ENCODE measurements around the gene STARD5.

The STARD5 gene

DNA sequence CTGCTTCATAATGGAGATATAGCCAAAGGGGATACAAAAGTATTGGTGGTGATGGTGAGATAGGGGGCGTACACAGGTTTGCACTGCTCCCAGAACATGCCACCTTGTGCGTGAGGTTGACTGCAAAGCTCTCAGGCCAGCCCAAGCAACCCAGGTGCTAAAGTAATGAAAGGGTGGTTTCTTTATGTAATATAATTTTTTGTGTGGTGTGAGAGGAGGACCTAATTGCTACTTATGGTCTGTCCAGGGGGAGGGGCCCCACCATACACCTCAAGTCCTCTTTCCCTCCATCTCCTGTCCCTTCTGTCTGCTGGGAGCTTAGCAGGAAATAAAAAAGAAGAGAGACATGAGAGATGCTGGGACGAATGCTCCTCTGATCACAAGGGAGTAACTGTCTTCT, 53.8 kb downstream of the STARD5 start:
- FAIRE-seq (no peak), DNase-seq (ENCODE audit: insufficient read length, low spot score) (no peak)
- TF ChIP-seq, protein P1, sequence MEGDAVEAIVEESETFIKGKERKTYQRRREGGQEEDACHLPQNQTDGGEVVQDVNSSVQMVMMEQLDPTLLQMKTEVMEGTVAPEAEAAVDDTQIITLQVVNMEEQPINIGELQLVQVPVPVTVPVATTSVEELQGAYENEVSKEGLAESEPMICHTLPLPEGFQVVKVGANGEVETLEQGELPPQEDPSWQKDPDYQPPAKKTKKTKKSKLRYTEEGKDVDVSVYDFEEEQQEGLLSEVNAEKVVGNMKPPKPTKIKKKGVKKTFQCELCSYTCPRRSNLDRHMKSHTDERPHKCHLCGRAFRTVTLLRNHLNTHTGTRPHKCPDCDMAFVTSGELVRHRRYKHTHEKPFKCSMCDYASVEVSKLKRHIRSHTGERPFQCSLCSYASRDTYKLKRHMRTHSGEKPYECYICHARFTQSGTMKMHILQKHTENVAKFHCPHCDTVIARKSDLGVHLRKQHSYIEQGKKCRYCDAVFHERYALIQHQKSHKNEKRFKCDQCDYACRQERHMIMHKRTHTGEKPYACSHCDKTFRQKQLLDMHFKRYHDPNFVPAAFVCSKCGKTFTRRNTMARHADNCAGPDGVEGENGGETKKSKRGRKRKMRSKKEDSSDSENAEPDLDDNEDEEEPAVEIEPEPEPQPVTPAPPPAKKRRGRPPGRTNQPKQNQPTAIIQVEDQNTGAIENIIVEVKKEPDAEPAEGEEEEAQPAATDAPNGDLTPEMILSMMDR (IDR thresholded peaks at IDR 0.05; ENCODE audit: insufficient read depth, missing control alignments): no peak

GRCh38 chr15:81268881-81269601, 54.9 kb downstream of the STARD5 start:
- FAIRE-seq (no peak), DNase-seq (ENCODE audit: insufficient read length, low spot score) (no peak)

GRCh38 chr15:81268340-81268739, 55.6 kb downstream of the STARD5 start:
- DNase-seq (ENCODE audit: insufficient read length, low spot score): no peak
- no peak for FAIRE-seq
- TF ChIP-seq, protein P1 (IDR thresholded peaks at IDR 0.05; ENCODE audit: insufficient read depth, missing control alignments): no peak

More at GRCh38 chr15:81268881-81269601, 54.9 kb downstream of the STARD5 start:
- TF ChIP-seq, protein P1 (IDR thresholded peaks at IDR 0.05; ENCODE audit: insufficient read depth, missing control alignments): no peak

DNA sequence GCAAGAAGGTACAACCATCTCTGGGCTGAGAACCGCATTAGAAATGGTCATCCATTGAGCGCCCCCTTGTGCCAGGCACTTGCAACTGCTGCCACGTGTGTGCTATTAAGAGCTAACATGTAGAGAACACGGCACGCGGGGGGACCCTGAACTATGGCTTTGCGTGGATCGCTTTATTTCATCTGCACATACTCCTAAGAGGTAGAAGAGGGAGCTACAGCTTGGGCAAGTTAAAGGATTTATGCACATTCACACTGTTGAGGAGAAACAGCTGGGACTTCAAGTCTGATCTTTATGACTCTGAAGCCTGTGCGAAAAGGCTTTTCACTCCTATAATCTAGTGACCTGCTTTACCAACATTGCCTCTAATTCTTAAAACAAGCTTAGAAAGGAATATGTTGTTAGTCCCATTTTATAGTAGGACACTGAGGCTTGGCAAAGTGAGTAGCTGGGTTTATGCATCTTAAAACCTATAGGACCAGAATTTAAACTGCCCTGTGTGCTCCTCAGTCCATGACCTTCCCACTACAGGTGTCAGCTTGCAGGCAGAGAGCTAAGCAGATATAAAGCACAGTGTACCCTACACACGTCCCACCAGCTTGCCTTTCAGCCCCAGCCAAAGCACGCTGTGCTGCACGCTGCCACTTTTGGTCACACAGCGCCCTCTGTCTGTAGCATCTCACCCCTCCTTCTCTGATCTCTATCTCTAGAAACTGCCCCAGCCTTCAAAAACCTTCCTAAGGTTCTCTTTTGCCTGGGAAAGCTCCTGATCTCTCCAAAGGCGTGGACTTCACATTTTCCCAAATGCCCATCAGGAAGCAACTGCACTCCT, 57.8 kb downstream of the STARD5 start:
- TF ChIP-seq, protein P1 (IDR thresholded peaks at IDR 0.05; ENCODE audit: insufficient read depth, missing control alignments): peak; percentile 95
- DNase-seq (ENCODE audit: insufficient read length, low spot score) (peak; percentile 75), FAIRE-seq (no peak)

GRCh38 chr15:81265256-81265943, 58.5 kb downstream of the STARD5 start:
- TF ChIP-seq, protein P1 (IDR thresholded peaks at IDR 0.05; ENCODE audit: insufficient read depth, missing control alignments): no peak
- DNase-seq (ENCODE audit: insufficient read length, low spot score) (no peak), FAIRE-seq (no peak)

GRCh38 chr15:81264072-81264857, 59.7 kb downstream of the STARD5 start:
- no peak for FAIRE-seq
- DNase-seq (ENCODE audit: insufficient read length, low spot score): no peak
- TF ChIP-seq, protein P1 (IDR thresholded peaks at IDR 0.05; ENCODE audit: insufficient read depth, missing control alignments): no peak

Measured in D721Med (cell line).